ENCODE results near the gene KLHL24.
"Not testable (repeated sequence)": the region's sequence is repeated elsewhere in the genome, so short reads cannot be mapped to it uniquely, and the experiment has no call there.

Gene KLHL24

GRCh38 chr3:183635431-183636220 lies at the start of gene KLHL24:
TSS of gene KLHL24 (plus strand) at chr3:183635623. CDS start at chr3:183650357, 14,734 bp downstream.
- DNase-seq = peak; percentile 86

- DNase-seq = no peak
These were observed 48.9 kb upstream of the KLHL24 start for GRCh38 chr3:183586477-183586876.

- DNase-seq = no peak
These were observed 48.1 kb upstream of the KLHL24 start for GRCh38 chr3:183587336-183587735.

- DNase-seq = no peak
These were observed 45.0 kb upstream of the KLHL24 start for GRCh38 chr3:183590442-183590841.

GRCh38 chr3:183591881-183592521 lies 43.4 kb upstream of the KLHL24 start:
- DNase-seq = no peak

GRCh38 chr3:183592821-183593220 lies 42.6 kb upstream of the KLHL24 start:
- DNase-seq = no peak

GRCh38 chr3:183594636-183595035 lies 40.8 kb upstream of the KLHL24 start:
- no peak for DNase-seq

- no peak for DNase-seq
These were observed 37.5 kb upstream of the KLHL24 start for GRCh38 chr3:183597959-183598358.

- not testable (repeated sequence) for DNase-seq
These were observed 24.1 kb upstream of the KLHL24 start for GRCh38 chr3:183611326-183611725.

- no peak for DNase-seq
These were observed 21.8 kb upstream of the KLHL24 start for GRCh38 chr3:183613366-183614285.

- no peak for DNase-seq
These were observed 16.9 kb upstream of the KLHL24 start for GRCh38 chr3:183618542-183618941.

GRCh38 chr3:183619010-183619409 lies 16.4 kb upstream of the KLHL24 start:
- no peak for DNase-seq

- no peak for DNase-seq
These were observed 15.7 kb upstream of the KLHL24 start for GRCh38 chr3:183619624-183620251.

GRCh38 chr3:183620252-183620628 lies 15.2 kb upstream of the KLHL24 start:
- no peak for DNase-seq

- DNase-seq = not testable (repeated sequence)
These were observed 12.9 kb upstream of the KLHL24 start for GRCh38 chr3:183622473-183622872.

GRCh38 chr3:183626877-183627594 lies 8.4 kb upstream of the KLHL24 start:
- no peak for DNase-seq

- DNase-seq = no peak
These were observed 5.7 kb upstream of the KLHL24 start for GRCh38 chr3:183629546-183630301.

- no peak for DNase-seq
These were observed 3.7 kb upstream of the KLHL24 start for GRCh38 chr3:183631715-183632114.

- DNase-seq = not testable (repeated sequence)
These were observed 2.7 kb upstream of the KLHL24 start for GRCh38 chr3:183632725-183633124.

- no peak for DNase-seq
These were observed 716 bp upstream of the KLHL24 start for GRCh38 chr3:183634707-183635106.

- DNase-seq = no peak
These were observed 354 bp upstream of the KLHL24 start for GRCh38 chr3:183635107-183635430.
